CD4-positive, alpha-beta memory T cell (primary cell): ENCODE data around the gene SERPINB7. TPM values are rescaled to one million over a fixed set of nuclear protein-coding genes. Genes with fewer than 3 reads are reported as not detected.

Source experiments
- CTCF ChIA-PET: fragments of 350-600 bp; sonication (Branson Sonifier 250); formaldehyde crosslinking; loops from one replicate; lab custom pipeline; 2021; ENCODE audit warnings: inconsistent platforms; ENCODE audit not compliant: partially characterized antibody; lab: Charles Lee
- POLR2A ChIA-PET: fragments of 350-600 bp; sonication (Branson Sonifier 250); formaldehyde crosslinking; loops from one replicate; lab custom pipeline; 2021; ENCODE audit not compliant: partially characterized antibody; lab: Charles Lee
- DNase-seq, 5 donors: peaks; one replicate each; pipeline versions ENCODE4 v3.0.0 to v3.0.0-alpha.2; 2020 to 2022; ENCODE audit warnings: mixed read lengths in 1 of 5
- H3K27ac ChIP-seq: one replicate; pipeline ENCODE4 v1.7.0; 2013; ENCODE audit warnings: low read depth, low read length
- H3K27me3 ChIP-seq: 2 replicates; pipeline ENCODE4 v1.7.0; 2013; ENCODE audit warnings: mild to moderate bottlenecking, low read length, moderate library complexity; ENCODE audit not compliant: insufficient read depth
- H3K36me3 ChIP-seq: 2 replicates; pipeline ENCODE4 v1.7.0; 2013; ENCODE audit warnings: mild to moderate bottlenecking, low read length, moderate library complexity; ENCODE audit not compliant: insufficient read depth
- H3K4me1 ChIP-seq: 2 replicates; pipeline ENCODE4 v1.7.0; 2013; ENCODE audit warnings: mild to moderate bottlenecking, low read length, moderate library complexity; ENCODE audit not compliant: insufficient read depth
- H3K4me3 ChIP-seq, 2 donors: one replicate each; pipeline ENCODE4 v1.7.0; 2013; ENCODE audit warnings: low read length in 2 of 2, mild to moderate bottlenecking in 1 of 2
- H3K9me3 ChIP-seq, 2 donors: one replicate each; pipeline ENCODE4 v1.7.0; 2013; ENCODE audit warnings: low read length in 2 of 2, control low read depth in 1 of 2; ENCODE audit not compliant: control insufficient read depth in 1 of 2
- H3K27ac Mint-ChIP-seq, 7 donors: one replicate each; pipeline ENCODE4 v1.8.0; 2020 to 2021; ENCODE audit warnings: mixed read lengths in 7 of 7, mild to moderate bottlenecking in 6 of 7, inconsistent platforms in 3 of 7, moderate library complexity in 3 of 7
- H3K27me3 Mint-ChIP-seq, 2 donors: one replicate each; pipeline ENCODE4 v1.8.0; 2020 to 2021; ENCODE audit warnings: mixed read lengths in 2 of 2
- H3K36me3 Mint-ChIP-seq, 2 donors: one replicate each; pipeline ENCODE4 v1.8.0; 2020 to 2021; ENCODE audit warnings: mixed read lengths in 2 of 2, inconsistent platforms in 1 of 2, mild to moderate bottlenecking in 1 of 2
- H3K4me1 Mint-ChIP-seq, 4 donors: one replicate each; pipeline ENCODE4 v1.8.0; 2020 to 2021; ENCODE audit warnings: mixed read lengths in 4 of 4, mild to moderate bottlenecking in 1 of 4
- H3K4me3 Mint-ChIP-seq, 8 donors: one replicate each; pipeline ENCODE4 v1.8.0; 2020 to 2021; ENCODE audit warnings: mixed read lengths in 8 of 8, mild to moderate bottlenecking in 7 of 8, moderate library complexity in 6 of 8, inconsistent platforms in 3 of 8
- H3K9me3 Mint-ChIP-seq, 8 donors: one replicate each; pipeline ENCODE4 v1.8.0; 2020 to 2021; ENCODE audit warnings: mixed read lengths in 8 of 8, mild to moderate bottlenecking in 5 of 8, inconsistent platforms in 3 of 8, moderate library complexity in 1 of 8
- intact Hi-C: fragments of 100-400 bp; cut with micrococcal nuclease; formaldehyde crosslinking; loops from one replicate; pipeline ENCODE4 v1.15.1; 2023
- polyA plus RNA-seq, 2 donors: library from polyadenylated mRNA; unstranded; fragments of 300-500 nt; fragmentation: Illumina TruSeq; gene quantifications; one replicate each; pipeline ENCODE4 v1.2.3, GENCODE V29; 2021
- total RNA-seq, 2 experiments: library from RNA; stranded (reverse); gene quantifications; one replicate each; pipeline ENCODE4 v1.2.3, GENCODE V29; 2021

The SERPINB7 gene
- total and polyA plus RNA-seq, 4 experiments from 2014 or later, result not detected

DNA sequence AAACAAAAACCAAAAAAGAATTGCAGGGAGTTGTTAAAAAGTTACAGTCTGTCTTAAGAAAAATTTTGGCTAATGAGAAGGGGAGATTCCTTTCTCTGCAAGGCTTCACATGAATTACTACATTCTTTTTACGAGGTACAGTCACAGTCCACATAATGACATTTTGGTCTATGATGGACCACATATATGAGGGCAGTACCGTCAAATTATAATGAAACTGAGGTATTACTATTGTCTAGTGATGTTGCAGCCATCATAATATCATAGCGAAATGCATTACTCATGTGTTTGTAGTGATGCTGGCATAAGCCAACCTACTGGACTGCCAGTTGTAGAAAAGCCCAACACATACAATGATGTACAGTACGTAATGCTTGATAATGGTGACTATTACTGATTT lies 12.5 kb downstream of the SERPINB7 start:
- ChIA-PET CTCF (no interaction called here), POLR2A (no interaction called here)
- Mint-ChIP-seq H3K9me3 (peaks cover 0 to 3% (median 0%) of the 10 kb centered on the region in 8 donors), H3K4me3 (no peak overlapping the region), H3K27ac (no peak overlapping the region), H3K4me1 (no peaks in the 10 kb centered on the region), H3K36me3 (no peaks in the 10 kb centered on the region), H3K27me3 (peaks cover 0 to 1% of the 10 kb centered on the region in 2 donors)
- DNase-seq, result no peak
- Histone ChIP-seq H3K27me3 (no peaks in the 10 kb centered on the region), H3K27ac (no peak overlapping the region), H3K4me3 (no peak overlapping the region), H3K4me1 (no peaks in the 10 kb centered on the region), H3K9me3 (no peaks in the 10 kb centered on the region), H3K36me3 (no peaks in the 10 kb centered on the region)
- intact Hi-C loops, result no loop called here

DNA sequence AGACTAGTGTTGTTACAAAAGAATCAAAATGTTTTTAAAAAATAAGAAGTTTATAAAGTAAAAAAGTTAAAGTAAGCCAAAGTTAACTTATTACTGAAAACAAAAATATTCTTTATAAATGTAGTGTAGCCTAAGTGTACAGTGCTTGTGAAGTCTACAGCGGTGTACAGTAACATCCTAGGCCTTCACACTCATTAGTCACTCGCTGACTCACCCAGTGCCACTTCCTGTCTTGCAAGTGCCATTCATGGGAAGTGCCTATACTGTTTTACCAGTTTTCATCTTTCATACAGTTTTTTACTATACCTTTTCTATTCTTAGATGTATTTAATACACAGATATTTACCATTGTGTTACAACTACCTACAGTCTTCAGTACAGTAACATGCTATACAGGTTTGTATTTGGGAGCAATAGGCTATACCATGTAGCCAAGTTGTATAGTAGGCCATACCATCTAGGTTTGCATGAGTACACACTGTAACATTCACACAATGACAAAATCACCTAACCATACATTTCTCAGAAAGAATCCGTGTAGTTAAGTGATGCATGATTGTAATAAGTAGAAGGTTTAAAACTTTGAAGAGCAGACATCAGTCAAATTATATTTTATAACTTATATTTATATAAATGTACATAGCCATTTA lies 13.4 kb downstream of the SERPINB7 start:
- H3K27me3 ChIP-seq, result no peaks in the 10 kb centered on the region
- CTCF ChIA-PET, result no interaction called here

DNA sequence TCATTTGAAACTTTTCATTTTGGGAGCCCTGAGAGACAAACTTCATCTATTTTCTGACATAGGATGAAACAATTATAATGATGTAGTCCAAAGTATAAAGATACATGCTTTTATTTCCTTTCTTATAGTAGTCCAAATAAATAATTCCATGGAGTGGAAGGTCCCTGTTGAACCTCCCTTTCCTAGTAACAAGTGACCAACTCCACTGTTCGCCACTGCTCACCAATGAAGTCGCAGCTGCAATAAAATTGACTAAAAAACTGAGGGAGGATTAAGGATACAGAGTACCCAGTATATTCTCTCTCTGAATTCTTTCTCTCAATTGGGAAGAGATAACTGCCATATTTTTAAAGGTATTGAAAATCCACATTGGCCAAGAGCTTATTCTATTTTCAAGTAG lies 14.1 kb downstream of the SERPINB7 start:
- Mint-ChIP-seq H3K4me3 (no peak overlapping the region), H3K27me3 (peaks cover 0 to 1% of the 10 kb centered on the region in 2 donors), H3K27ac (no peak overlapping the region), H3K9me3 (peaks cover 0 to 3% (median 0%) of the 10 kb centered on the region in 8 donors), H3K4me1 (no peaks in the 10 kb centered on the region), H3K36me3 (no peaks in the 10 kb centered on the region)
- intact Hi-C loops, result no loop called here
- ChIA-PET POLR2A (no interaction called here), CTCF (no interaction called here)
- no peaks in the 10 kb centered on the region for H3K4me1 ChIP-seq
- no peaks in the 10 kb centered on the region for H3K9me3 ChIP-seq
- no peaks in the 10 kb centered on the region for H3K27me3 ChIP-seq
- H3K36me3 ChIP-seq, result no peaks in the 10 kb centered on the region
- H3K4me3 ChIP-seq, result no peak overlapping the region
- no peak for DNase-seq
- no peak overlapping the region for H3K27ac ChIP-seq

More for the DNA sequence above, 13.4 kb downstream of the SERPINB7 start:
- Histone ChIP-seq H3K9me3 (no peaks in the 10 kb centered on the region), H3K27ac (no peak overlapping the region), H3K4me1 (no peaks in the 10 kb centered on the region), H3K36me3 (no peaks in the 10 kb centered on the region), H3K4me3 (no peak overlapping the region)
- peaks cover 0 to 1% of the 10 kb centered on the region in 2 donors for H3K27me3 Mint-ChIP-seq
- no peak overlapping the region for H3K4me3 Mint-ChIP-seq
- no peaks in the 10 kb centered on the region for H3K4me1 Mint-ChIP-seq
- POLR2A ChIA-PET, result no interaction called here
- DNase-seq, result peak in 1 of 5 donors; percentile 23
- peaks cover 0 to 3% (median 0%) of the 10 kb centered on the region in 8 donors for H3K9me3 Mint-ChIP-seq
- intact Hi-C loops, result no loop called here
- no peaks in the 10 kb centered on the region for H3K36me3 Mint-ChIP-seq
- no peak overlapping the region for H3K27ac Mint-ChIP-seq

DNA sequence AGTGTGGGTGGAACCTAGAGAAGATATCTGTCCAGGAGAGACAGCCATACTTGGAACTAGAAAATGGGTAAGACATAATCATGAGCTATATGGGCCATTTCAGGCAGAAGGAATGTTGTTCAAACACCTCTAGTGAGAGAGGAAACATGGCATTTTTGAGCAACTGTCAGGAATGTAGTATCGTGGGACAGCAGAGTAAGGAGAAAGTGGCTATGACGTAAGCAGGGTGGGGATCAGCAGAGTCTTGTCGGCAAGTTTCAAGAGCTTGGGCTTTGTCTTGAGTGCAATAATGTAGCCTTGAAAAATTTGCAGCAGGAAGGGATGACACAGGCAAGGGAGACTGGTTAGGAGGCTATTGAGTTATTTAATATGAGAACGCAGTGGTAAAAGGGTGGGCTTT lies 20.4 kb downstream of the SERPINB7 start:
- no peaks in the 10 kb centered on the region for H3K9me3 ChIP-seq
- DNase-seq, result no peak
- no peak overlapping the region for H3K4me3 Mint-ChIP-seq
- no peaks in the 10 kb centered on the region for H3K36me3 ChIP-seq
- H3K36me3 Mint-ChIP-seq, result no peaks in the 10 kb centered on the region
- no peaks in the 10 kb centered on the region for H3K27me3 ChIP-seq
- H3K27ac Mint-ChIP-seq, result no peak overlapping the region
- ChIA-PET POLR2A (no interaction called here), CTCF (no interaction called here)
- H3K9me3 Mint-ChIP-seq, result peaks cover 0 to 3% (median 0%) of the 10 kb centered on the region in 8 donors
- H3K4me1 Mint-ChIP-seq, result no peaks in the 10 kb centered on the region
- no peak overlapping the region for H3K27ac ChIP-seq
- H3K4me1 ChIP-seq, result no peaks in the 10 kb centered on the region
- intact Hi-C loops, result no loop called here
- H3K4me3 ChIP-seq, result no peak overlapping the region
- H3K27me3 Mint-ChIP-seq, result peaks cover 0 to 1% of the 10 kb centered on the region in 2 donors

- intact Hi-C loops, result no loop called here
- no peak overlapping the region for H3K27ac Mint-ChIP-seq
- Histone ChIP-seq H3K4me3 (no peak overlapping the region), H3K9me3 (no peaks in the 10 kb centered on the region), H3K36me3 (no peaks in the 10 kb centered on the region), H3K27ac (no peak overlapping the region), H3K4me1 (no peaks in the 10 kb centered on the region), H3K27me3 (no peaks in the 10 kb centered on the region)
- no peaks in the 10 kb centered on the region for H3K36me3 Mint-ChIP-seq
- no peak overlapping the region for H3K4me3 Mint-ChIP-seq
- ChIA-PET POLR2A (no interaction called here), CTCF (no interaction called here)
- no peaks in the 10 kb centered on the region for H3K4me1 Mint-ChIP-seq
- no peaks in the 10 kb centered on the region for H3K27me3 Mint-ChIP-seq
- H3K9me3 Mint-ChIP-seq, result no peaks in the 10 kb centered on the region
- no peak for DNase-seq
These were observed 24.0 kb downstream of the SERPINB7 start for GRCh38 chr18:63799189-63799588.

DNA sequence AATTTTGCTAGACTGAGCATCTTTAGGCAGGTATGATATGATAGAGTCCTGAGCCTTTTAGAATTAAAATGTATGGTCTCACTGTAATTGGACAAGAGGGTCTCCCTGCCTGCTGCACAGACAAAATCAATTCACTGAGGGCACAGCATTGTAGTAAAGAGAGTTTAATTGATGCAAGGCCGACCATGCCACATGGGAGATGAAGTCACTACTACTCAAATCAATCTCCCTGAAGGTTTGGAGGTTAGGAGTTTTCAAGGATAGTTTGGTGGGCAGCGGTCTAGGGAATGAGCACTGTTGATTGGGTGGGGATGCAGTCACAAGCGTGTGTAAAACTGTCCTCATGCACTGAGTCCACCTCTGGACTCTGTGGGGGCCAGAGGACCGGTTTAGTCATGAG lies 26.1 kb downstream of the SERPINB7 start:
- Mint-ChIP-seq H3K9me3 (peaks cover 0 to 1% (median 0%) of the 10 kb centered on the region in 8 donors), H3K4me1 (no peaks in the 10 kb centered on the region), H3K27ac (no peak overlapping the region), H3K36me3 (no peaks in the 10 kb centered on the region), H3K27me3 (no peaks in the 10 kb centered on the region), H3K4me3 (no peak overlapping the region)
- Histone ChIP-seq H3K36me3 (no peaks in the 10 kb centered on the region), H3K27me3 (no peaks in the 10 kb centered on the region), H3K4me3 (no peak overlapping the region), H3K4me1 (no peaks in the 10 kb centered on the region), H3K9me3 (no peaks in the 10 kb centered on the region), H3K27ac (no peak overlapping the region)
- ChIA-PET CTCF (no interaction called here), POLR2A (no interaction called here)
- DNase-seq, result no peak
- intact Hi-C loops, result no loop called here

DNA sequence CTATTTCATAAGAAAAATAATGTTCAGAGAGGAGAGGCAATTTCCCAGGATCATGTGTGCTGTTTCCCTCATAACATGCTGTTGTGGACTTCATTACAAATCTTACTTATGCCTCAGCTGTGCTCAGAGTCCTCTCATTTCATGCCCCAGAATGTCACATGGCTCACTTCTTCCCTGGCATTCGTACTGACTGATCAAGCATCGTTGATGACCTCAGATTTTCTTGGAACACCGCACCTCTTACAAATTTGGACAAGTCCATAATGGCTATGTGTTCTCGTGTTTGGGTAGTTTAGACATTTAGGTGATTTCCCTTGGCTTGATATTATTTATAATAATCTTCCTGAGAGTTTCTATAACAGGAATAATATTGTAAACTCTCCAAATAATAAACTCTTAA lies 32.9 kb downstream of the SERPINB7 start:
- no peak overlapping the region for H3K4me3 Mint-ChIP-seq
- Histone ChIP-seq H3K9me3 (no peaks in the 10 kb centered on the region), H3K4me3 (no peak overlapping the region), H3K27ac (no peak overlapping the region), H3K27me3 (no peaks in the 10 kb centered on the region), H3K36me3 (no peaks in the 10 kb centered on the region), H3K4me1 (no peaks in the 10 kb centered on the region)
- intact Hi-C loops, result no loop called here
- H3K36me3 Mint-ChIP-seq, result no peaks in the 10 kb centered on the region
- H3K27me3 Mint-ChIP-seq, result peaks cover 2% of the 10 kb centered on the region in 2 donors
- H3K4me1 Mint-ChIP-seq, result no peaks in the 10 kb centered on the region
- H3K27ac Mint-ChIP-seq, result no peak overlapping the region
- peak in 1 of 5 donors; percentile 27 for DNase-seq
- peaks cover 0 to 1% (median 0%) of the 10 kb centered on the region in 8 donors for H3K9me3 Mint-ChIP-seq
- ChIA-PET POLR2A (no interaction called here), CTCF (no interaction called here)
